HL-60/S4 treated with retinoic acid at 250 ng/mL for 4 days and 3 days (cell line): ENCODE measurements around the gene FBXL17.

Source experiments
- in situ Hi-C: fragments of 300-500 bp; cut with MboI; formaldehyde crosslinking; loops from 2 replicates; pipeline ENCODE4 v1.7.0; 2022; ENCODE audit warnings: low sequenced_read_pairs

The FBXL17 gene

GRCh38 chr5:108375768-108376167 lies 6.1 kb downstream of the FBXL17 start:
- in situ Hi-C loops, result no loop called here

- in situ Hi-C loops, result no loop called here
Observed at GRCh38 chr5:108373426-108373825, 8.5 kb downstream of the FBXL17 start.

- in situ Hi-C loops, result no loop called here
Observed at GRCh38 chr5:108372369-108372768, 9.5 kb downstream of the FBXL17 start.

GRCh38 chr5:108371263-108371662 lies 10.6 kb downstream of the FBXL17 start:
- in situ Hi-C loops, result no loop called here

- in situ Hi-C loops, result no loop called here
Observed at GRCh38 chr5:108369167-108369566, 12.7 kb downstream of the FBXL17 start.

- in situ Hi-C loops, result no loop called here
Observed at GRCh38 chr5:108367679-108368334, 14.1 kb downstream of the FBXL17 start.

GRCh38 chr5:108366500-108366899 lies 15.4 kb downstream of the FBXL17 start:
- in situ Hi-C loops, result no loop called here

- in situ Hi-C loops, result no loop called here
Observed at GRCh38 chr5:108361771-108362170, 20.1 kb downstream of the FBXL17 start.

GRCh38 chr5:108361239-108361638 lies 20.7 kb downstream of the FBXL17 start:
- in situ Hi-C loops, result no loop called here

- in situ Hi-C loops, result no loop called here
Observed at GRCh38 chr5:108360280-108360679, 21.6 kb downstream of the FBXL17 start.

- in situ Hi-C loops, result no loop called here
Observed at GRCh38 chr5:108356286-108356685, 25.6 kb downstream of the FBXL17 start.

GRCh38 chr5:108353087-108353486 lies 28.8 kb downstream of the FBXL17 start:
- in situ Hi-C loops, result no loop called here

GRCh38 chr5:108345541-108346171 lies 36.2 kb downstream of the FBXL17 start:
- in situ Hi-C loops, result no loop called here

GRCh38 chr5:108344103-108344822 lies 37.6 kb downstream of the FBXL17 start:
- in situ Hi-C loops, result no loop called here

- in situ Hi-C loops, result no loop called here
Observed at GRCh38 chr5:108341866-108342265, 40.0 kb downstream of the FBXL17 start.

- in situ Hi-C loops, result no loop called here
Observed at GRCh38 chr5:108340131-108340530, 41.8 kb downstream of the FBXL17 start.

- in situ Hi-C loops, result no loop called here
Observed at GRCh38 chr5:108339220-108339619, 42.7 kb downstream of the FBXL17 start.

- in situ Hi-C loops, result no loop called here
Observed at GRCh38 chr5:108334225-108334624, 47.7 kb downstream of the FBXL17 start.

- in situ Hi-C loops, result no loop called here
Observed at GRCh38 chr5:108326982-108327381, 54.9 kb downstream of the FBXL17 start.

GRCh38 chr5:108324886-108325285 lies 57.0 kb downstream of the FBXL17 start:
- in situ Hi-C loops, result no loop called here

GRCh38 chr5:108321341-108321740 lies 60.6 kb downstream of the FBXL17 start:
- in situ Hi-C loops, result no loop called here

GRCh38 chr5:108320231-108320630 lies 61.7 kb downstream of the FBXL17 start:
- in situ Hi-C loops, result no loop called here
